H1 (cell line): ENCODE data around the gene FAT2. TPM values are rescaled to one million over a fixed set of nuclear protein-coding genes. Genes with fewer than 3 reads are reported as not detected.

Experiments used
- CTBP2 ChIP-seq: IDR thresholded peaks from 2 replicates; pipeline ENCODE4 v1.7.0; 2011; ENCODE audit warnings: borderline replicate concordance, mild to moderate bottlenecking, moderate library complexity, mixed read lengths, low read length; ENCODE audit not compliant: insufficient read depth, insufficient read length
- JUND ChIP-seq: IDR thresholded peaks from 2 replicates; pipeline ENCODE4 v1.6.1; 2011; ENCODE audit warnings: mild to moderate bottlenecking, improper control_type of control experiment, low read length
- POU5F1 ChIP-seq: IDR thresholded peaks from 2 replicates; pipeline ENCODE4 v1.6.1; 2011; ENCODE audit warnings: low read depth, mild to moderate bottlenecking, low read length, moderate library complexity
- RNF2 ChIP-seq: fragments of 200-900, 300-1000 bp; sonication (generic); IDR thresholded peaks from 2 replicates; pipeline ENCODE4 v1.7.1; 2016; ENCODE audit warnings: borderline replicate concordance, low read depth, mild to moderate bottlenecking, antibody characterized with exemption, low read length; ENCODE audit not compliant: poor library complexity, severe bottlenecking; ENCODE audit errors: missing control alignments
- TAF7 ChIP-seq: optimal IDR thresholded peaks from 2 replicates; pipeline ENCODE3; 2011; ENCODE audit warnings: low read depth, mild to moderate bottlenecking, inconsistent platforms, low read length, moderate library complexity, borderline replicate concordance
- polyA plus RNA-seq, 7 experiments: library from polyadenylated mRNA; depleted of rRNA in 3 of 7; stranded (reverse) in 5 of 7; unstranded in 2 of 7; fragments of >200 nt in 5 of 7; fragments of 200-250 nt in 2 of 7; gene quantifications; 1 replicate in 5 of 7; 2 replicates in 1 of 7; 4 replicates in 1 of 7; pipeline versions ENCODE4 v1.2.1 to v1.2.3, GENCODE V29; 2011 to 2013; ENCODE audit warnings: missing spikeins in 2 of 7, mixed read lengths in 2 of 7
- total RNA-seq: library from RNA; stranded (reverse); fragmentation: NEBNext Ultra II Directional; extraction: Animal tissue kit (Norgen Biotek cat#: 25700); gene quantifications from 2 replicates; pipeline ENCODE4 v1.2.1, GENCODE V29; 2021

Gene FAT2
- total and polyA plus RNA-seq, 2 of the 8 experiments (the other 6 are each of a cell fraction or from before 2014, with no cell fraction given): 0.12 to 0.30 TPM

GRCh38 chr5:151547364-151547763, 43.8 kb downstream of the FAT2 start (continued):
- TF ChIP-seq RNF2 (no peak), TAF7 (no peak), POU5F1 (no peak), JUND (no peak), CTBP2 (no peak)
